Breast epithelium (tissue), 3 donors: ENCODE results near the gene RASA3.

ENCODE experiments used
- POLR2A ChIP-seq: fragments of 450-650 bp; IDR thresholded peaks from one replicate; pipeline ENCODE4 v1.6.1; 2016; ENCODE audit warnings: antibody characterized with exemption, mild to moderate bottlenecking, moderate library complexity
- TF ChIP-seq, protein P1 (sequence below), 3 donors: fragments of 450-650 bp; IDR thresholded peaks; one replicate each; pipeline ENCODE4 v1.5.1; 2016 to 2017; ENCODE audit warnings: antibody characterized with exemption in 3 of 3, mild to moderate bottlenecking in 3 of 3, moderate library complexity in 3 of 3

DNA sequence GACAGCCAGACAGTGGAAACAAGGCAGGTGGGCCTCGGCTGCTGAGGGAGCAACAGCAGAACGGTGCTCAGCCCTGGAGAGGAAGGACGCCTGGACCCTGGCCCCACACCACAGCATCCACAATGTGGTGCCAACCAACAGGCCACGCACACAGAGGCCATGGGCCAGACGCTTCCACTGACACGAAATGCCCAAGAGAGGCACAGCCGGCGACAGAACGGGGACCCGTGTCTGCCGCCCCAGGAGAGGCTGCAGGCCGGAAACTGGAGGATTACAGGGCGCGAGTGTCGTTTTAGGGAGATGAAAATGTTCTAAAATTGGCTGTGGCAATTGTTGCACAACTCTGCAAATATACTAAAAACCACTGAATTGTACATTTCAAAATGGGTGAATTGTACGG, 69.7 kb downstream of the RASA3 start:
- TF ChIP-seq, protein P1, sequence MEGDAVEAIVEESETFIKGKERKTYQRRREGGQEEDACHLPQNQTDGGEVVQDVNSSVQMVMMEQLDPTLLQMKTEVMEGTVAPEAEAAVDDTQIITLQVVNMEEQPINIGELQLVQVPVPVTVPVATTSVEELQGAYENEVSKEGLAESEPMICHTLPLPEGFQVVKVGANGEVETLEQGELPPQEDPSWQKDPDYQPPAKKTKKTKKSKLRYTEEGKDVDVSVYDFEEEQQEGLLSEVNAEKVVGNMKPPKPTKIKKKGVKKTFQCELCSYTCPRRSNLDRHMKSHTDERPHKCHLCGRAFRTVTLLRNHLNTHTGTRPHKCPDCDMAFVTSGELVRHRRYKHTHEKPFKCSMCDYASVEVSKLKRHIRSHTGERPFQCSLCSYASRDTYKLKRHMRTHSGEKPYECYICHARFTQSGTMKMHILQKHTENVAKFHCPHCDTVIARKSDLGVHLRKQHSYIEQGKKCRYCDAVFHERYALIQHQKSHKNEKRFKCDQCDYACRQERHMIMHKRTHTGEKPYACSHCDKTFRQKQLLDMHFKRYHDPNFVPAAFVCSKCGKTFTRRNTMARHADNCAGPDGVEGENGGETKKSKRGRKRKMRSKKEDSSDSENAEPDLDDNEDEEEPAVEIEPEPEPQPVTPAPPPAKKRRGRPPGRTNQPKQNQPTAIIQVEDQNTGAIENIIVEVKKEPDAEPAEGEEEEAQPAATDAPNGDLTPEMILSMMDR (IDR thresholded peaks at IDR 0.05): no peak
- TF ChIP-seq POLR2A: no peak
